Measurements from ENCODE around the gene HBA1.

HBA1 gene

DNA sequence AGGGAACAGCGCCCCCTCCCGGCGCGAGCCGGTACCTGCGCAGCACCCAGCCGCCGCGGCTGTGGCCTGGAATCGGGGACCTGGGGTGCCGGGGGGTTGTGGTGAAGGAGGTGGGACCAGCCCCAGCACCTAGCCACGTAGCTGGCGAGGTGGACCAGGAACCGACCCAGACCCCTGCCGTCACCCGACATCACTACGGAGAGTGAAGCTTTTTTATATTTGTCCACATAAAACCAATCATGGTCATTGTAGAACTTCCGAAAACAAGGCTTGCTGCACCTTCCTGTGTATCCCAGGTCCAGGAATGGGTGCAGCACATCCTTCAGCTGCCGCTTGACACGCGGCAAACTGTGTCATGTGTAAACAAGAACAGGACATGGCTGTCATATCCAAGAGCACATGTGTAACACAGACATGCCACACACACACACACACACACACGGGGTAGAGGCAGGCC, 5.1 kb downstream of the HBA1 start:
- Histone ChIP-seq H3K4me3 (ENCODE audit: low read length) (no peak overlapping the region), H3K4me1 (ENCODE audit: control insufficient read depth, insufficient read depth, low read length) (no peaks in the 10 kb centered on the region), H3K27me3 (ENCODE audit: control insufficient read depth, insufficient read depth, low read length) (peaks cover 14% of the 10 kb centered on the region), H3K27ac (ENCODE audit: low read depth, low read length) (no peak overlapping the region), H3K9ac (ENCODE audit: low read length) (no peak overlapping the region), H3K36me3 (ENCODE audit: control insufficient read depth, insufficient read depth, low read length) (peaks cover 2% of the 10 kb centered on the region)

DNA sequence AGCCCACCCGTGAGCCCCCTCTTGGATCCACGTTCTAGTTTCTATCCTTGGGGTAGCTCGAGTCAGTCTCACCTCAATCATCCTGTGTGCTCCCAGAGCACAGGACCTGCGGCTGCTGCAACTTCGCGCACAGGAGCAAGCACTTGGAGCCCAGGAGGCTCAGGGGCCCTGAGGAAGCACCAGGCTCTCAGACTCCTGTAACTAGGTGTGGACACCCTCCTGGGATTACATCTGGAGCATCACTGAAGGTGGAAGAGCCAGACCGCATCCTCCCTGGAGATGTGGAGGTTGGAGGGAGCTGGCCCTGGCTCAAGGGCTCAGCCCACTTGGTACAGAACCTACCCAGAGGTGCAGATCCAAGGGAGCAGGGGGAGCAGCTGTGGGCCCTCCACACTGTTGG, 6.5 kb downstream of the HBA1 start:
- peaks cover 5% of the 10 kb centered on the region for H3K27me3 ChIP-seq (ENCODE audit: control insufficient read depth, insufficient read depth, low read length)
- H3K4me3 ChIP-seq (ENCODE audit: low read length) = no peak overlapping the region
- no peaks in the 10 kb centered on the region for H3K4me1 ChIP-seq (ENCODE audit: control insufficient read depth, insufficient read depth, low read length)
- H3K27ac ChIP-seq (ENCODE audit: low read depth, low read length) = no peak overlapping the region
- H3K9ac ChIP-seq (ENCODE audit: low read length) = no peak overlapping the region
- H3K36me3 ChIP-seq (ENCODE audit: control insufficient read depth, insufficient read depth, low read length) = peaks cover 10% of the 10 kb centered on the region

DNA sequence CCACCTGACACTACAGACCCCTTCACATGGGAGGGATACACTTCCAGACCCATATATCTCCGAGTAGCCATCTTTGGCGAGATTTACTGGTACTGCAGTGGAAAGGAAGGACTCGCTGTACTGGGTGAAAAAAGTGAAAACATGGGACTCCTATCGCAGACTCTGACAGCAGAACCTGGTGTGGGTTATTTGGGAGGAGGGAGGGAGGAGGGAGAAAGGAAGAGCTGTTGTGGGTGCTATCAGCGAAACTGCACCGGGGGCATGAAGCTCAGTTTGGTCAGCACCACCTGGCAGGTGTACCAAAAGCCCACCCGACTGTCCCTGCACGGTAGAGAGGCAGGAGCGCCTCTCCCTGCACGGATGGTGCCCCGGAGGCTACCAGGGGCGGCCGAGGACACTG, 8.7 kb downstream of the HBA1 start:
- H3K4me3 ChIP-seq (ENCODE audit: low read length) = no peak overlapping the region
- H3K36me3 ChIP-seq (ENCODE audit: control insufficient read depth, insufficient read depth, low read length) = peaks cover 26% of the 10 kb centered on the region
- H3K4me1 ChIP-seq (ENCODE audit: control insufficient read depth, insufficient read depth, low read length) = no peaks in the 10 kb centered on the region
- no peaks in the 10 kb centered on the region for H3K27me3 ChIP-seq (ENCODE audit: control insufficient read depth, insufficient read depth, low read length)
- no peak overlapping the region for H3K27ac ChIP-seq (ENCODE audit: low read depth, low read length)
- H3K9ac ChIP-seq (ENCODE audit: low read length) = no peak overlapping the region

DNA sequence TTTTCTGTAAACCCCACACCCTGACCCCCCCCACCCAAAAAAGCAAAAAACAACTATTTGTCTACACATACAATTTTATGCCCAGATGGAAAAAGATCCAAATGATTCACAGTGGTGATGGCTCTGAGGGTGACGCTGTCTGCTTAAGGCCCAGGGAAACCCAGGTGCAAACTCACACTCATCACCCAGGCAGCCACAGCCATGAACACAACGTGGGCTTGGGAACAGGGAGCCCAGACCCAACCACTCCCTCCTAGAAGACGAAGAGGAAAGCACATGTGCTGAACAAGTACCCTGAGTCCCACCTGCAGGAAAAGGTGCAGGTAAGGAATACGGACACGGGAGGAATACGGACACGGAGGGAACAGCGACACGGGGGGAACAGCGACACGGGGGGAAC, 9.2 kb downstream of the HBA1 start:
- Histone ChIP-seq H3K4me3 (ENCODE audit: low read length) (no peak overlapping the region), H3K4me1 (ENCODE audit: control insufficient read depth, insufficient read depth, low read length) (no peaks in the 10 kb centered on the region), H3K36me3 (ENCODE audit: control insufficient read depth, insufficient read depth, low read length) (peaks cover 26% of the 10 kb centered on the region), H3K27me3 (ENCODE audit: control insufficient read depth, insufficient read depth, low read length) (no peaks in the 10 kb centered on the region), H3K27ac (ENCODE audit: low read depth, low read length) (no peak overlapping the region), H3K9ac (ENCODE audit: low read length) (no peak overlapping the region)

DNA sequence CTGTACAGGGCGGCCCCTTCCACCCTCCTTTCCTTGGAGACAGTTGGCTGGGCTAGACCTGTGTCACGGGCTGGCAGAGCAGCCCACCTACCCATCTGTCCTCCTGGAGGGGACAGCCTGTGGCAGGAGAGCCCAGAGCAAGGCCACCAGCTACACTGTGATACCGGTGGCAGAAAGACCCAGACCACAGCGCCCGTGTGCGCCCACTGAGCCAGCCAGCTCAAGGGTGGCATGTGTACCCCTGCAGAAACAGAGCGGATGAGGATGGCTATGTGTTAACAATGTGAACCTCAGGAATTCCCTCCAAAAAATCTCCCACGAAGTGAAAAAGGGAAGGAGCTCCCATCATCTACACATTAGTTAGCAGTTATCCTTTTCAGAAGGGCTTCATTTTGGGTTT, 10.8 kb downstream of the HBA1 start:
- H3K27ac ChIP-seq (ENCODE audit: low read depth, low read length) = no peak overlapping the region
- no peak overlapping the region for H3K4me3 ChIP-seq (ENCODE audit: low read length)
- H3K27me3 ChIP-seq (ENCODE audit: control insufficient read depth, insufficient read depth, low read length) = no peaks in the 10 kb centered on the region
- H3K36me3 ChIP-seq (ENCODE audit: control insufficient read depth, insufficient read depth, low read length) = peaks cover 40% of the 10 kb centered on the region
- no peaks in the 10 kb centered on the region for H3K4me1 ChIP-seq (ENCODE audit: control insufficient read depth, insufficient read depth, low read length)
- H3K9ac ChIP-seq (ENCODE audit: low read length) = no peak overlapping the region

DNA sequence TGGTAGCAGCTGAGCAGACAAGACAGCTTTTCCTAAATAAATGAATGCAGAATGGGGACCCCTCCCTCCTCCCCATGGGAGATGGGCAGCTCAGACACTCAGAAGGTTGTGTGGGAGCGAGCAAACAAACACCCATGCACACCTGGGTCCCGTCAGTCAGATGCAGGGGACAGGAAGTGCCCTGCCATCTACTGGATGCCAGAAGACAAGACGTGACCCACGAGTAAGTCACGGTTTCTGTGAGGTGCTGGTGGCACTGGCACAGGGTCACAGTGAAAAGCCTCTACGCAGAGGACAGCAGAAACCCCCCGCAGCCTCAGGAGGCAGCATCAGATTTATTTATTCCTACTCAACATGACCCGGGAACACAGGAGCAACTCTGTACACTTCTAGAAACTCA, 12.2 kb downstream of the HBA1 start:
- Histone ChIP-seq H3K4me3 (ENCODE audit: low read length) (no peak overlapping the region), H3K27me3 (ENCODE audit: control insufficient read depth, insufficient read depth, low read length) (no peaks in the 10 kb centered on the region), H3K4me1 (ENCODE audit: control insufficient read depth, insufficient read depth, low read length) (no peaks in the 10 kb centered on the region), H3K27ac (ENCODE audit: low read depth, low read length) (no peak overlapping the region), H3K36me3 (ENCODE audit: control insufficient read depth, insufficient read depth, low read length) (peaks cover 45% of the 10 kb centered on the region), H3K9ac (ENCODE audit: low read length) (no peak overlapping the region)

DNA sequence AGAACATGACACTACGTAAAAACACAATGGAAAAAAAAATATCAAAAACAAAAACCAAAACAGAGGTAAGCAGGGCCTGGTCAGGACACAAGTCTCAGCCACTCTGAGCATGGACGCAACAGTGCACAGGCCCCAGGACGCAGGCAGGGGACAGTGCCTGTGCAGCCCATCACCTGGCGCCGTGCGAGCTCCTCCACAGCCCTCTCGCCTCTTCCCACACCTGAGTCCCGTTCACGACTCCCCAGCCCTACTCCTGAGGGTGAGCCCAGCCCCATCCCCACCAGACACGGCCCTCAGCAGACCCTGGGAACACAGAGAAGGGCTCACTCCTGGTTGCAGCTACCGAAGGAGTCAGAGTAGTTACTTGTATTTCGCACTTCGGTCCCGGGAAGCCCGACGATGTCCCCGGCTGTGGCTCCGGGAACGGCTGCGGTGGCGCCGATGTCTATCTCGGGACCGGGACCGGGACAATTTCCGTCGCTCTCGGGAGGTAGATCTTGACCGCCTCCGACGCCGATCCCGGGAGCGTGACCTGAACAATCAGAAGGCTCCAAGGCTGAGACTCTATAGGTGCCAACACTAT, 13.2 kb downstream of the HBA1 start:
- Histone ChIP-seq H3K36me3 (ENCODE audit: control insufficient read depth, insufficient read depth, low read length) (peaks cover 49% of the 10 kb centered on the region), H3K4me3 (ENCODE audit: low read length) (no peak overlapping the region), H3K27ac (ENCODE audit: low read depth, low read length) (no peak overlapping the region), H3K9ac (ENCODE audit: low read length) (no peak overlapping the region), H3K4me1 (ENCODE audit: control insufficient read depth, insufficient read depth, low read length) (no peaks in the 10 kb centered on the region), H3K27me3 (ENCODE audit: control insufficient read depth, insufficient read depth, low read length) (no peaks in the 10 kb centered on the region)

DNA sequence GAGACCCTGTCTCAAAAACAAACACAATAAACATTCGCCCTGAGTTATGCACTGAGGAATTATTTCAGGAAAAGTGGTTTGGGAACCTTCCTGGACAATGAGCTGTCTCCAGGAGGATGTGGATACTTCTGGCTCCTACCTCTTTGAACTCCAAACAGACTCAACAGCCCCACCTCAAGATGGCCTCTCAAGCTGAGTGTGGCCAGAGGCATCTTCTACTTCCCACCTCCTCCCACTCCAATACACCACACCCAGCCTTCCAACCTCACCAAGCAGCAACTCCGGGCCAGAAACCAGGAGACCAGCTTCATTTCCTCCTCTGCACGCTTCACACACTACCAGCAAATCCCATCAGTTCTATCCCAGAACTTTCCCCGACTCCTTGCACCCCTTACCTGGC, 15.4 kb downstream of the HBA1 start:
- H3K27me3 ChIP-seq (ENCODE audit: control insufficient read depth, insufficient read depth, low read length) = no peaks in the 10 kb centered on the region
- H3K4me3 ChIP-seq (ENCODE audit: low read length) = no peak overlapping the region
- H3K36me3 ChIP-seq (ENCODE audit: control insufficient read depth, insufficient read depth, low read length) = peaks cover 56% of the 10 kb centered on the region
- H3K4me1 ChIP-seq (ENCODE audit: control insufficient read depth, insufficient read depth, low read length) = no peaks in the 10 kb centered on the region
- H3K9ac ChIP-seq (ENCODE audit: low read length) = no peak overlapping the region
- H3K27ac ChIP-seq (ENCODE audit: low read depth, low read length) = no peak overlapping the region

DNA sequence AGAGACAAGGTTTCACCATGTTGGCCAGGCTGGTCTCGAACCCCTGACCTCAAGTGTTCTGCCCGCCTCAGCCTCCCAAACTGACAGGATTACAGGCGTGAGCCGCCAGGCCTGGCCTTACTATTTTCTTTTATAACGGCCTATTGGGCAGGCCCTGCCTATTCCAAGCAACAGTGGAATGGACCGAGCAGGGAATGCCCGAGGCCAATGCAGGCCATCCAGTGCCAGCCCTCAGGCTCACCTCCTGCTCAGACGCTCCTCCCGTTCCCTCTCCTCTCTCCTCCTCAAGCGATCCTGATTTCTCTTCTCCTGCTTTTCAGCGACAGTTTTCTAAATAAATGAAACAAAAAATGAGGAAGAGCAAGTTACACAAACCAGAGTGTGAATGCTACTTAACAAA, 16.2 kb downstream of the HBA1 start:
- Histone ChIP-seq H3K9ac (ENCODE audit: low read length) (no peak overlapping the region), H3K36me3 (ENCODE audit: control insufficient read depth, insufficient read depth, low read length) (peaks cover 54% of the 10 kb centered on the region), H3K27me3 (ENCODE audit: control insufficient read depth, insufficient read depth, low read length) (no peaks in the 10 kb centered on the region), H3K4me3 (ENCODE audit: low read length) (no peak overlapping the region), H3K27ac (ENCODE audit: low read depth, low read length) (no peak overlapping the region), H3K4me1 (ENCODE audit: control insufficient read depth, insufficient read depth, low read length) (no peaks in the 10 kb centered on the region)

DNA sequence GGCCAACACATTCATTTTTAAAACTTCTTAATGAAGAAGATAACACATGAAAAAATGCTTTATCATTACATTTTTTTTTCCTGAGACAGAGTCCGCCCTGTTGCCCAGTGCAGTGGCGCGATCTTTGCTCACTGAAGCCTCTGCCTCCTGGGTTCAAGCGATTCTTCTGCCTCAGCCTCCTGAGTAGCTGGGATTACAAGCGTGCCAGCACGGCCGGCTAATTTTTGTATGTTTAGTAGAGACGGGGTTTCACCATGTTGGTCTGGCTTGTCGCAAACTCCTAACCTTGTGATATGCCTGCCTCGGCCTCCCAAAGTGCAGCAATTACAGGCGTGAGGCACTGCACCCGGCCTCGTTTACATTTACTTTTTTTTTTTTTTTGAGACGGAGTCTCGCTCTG, 17.0 kb downstream of the HBA1 start:
- Histone ChIP-seq H3K27ac (ENCODE audit: low read depth, low read length) (no peak overlapping the region), H3K27me3 (ENCODE audit: control insufficient read depth, insufficient read depth, low read length) (no peaks in the 10 kb centered on the region), H3K4me3 (ENCODE audit: low read length) (no peak overlapping the region), H3K36me3 (ENCODE audit: control insufficient read depth, insufficient read depth, low read length) (peaks cover 52% of the 10 kb centered on the region), H3K4me1 (ENCODE audit: control insufficient read depth, insufficient read depth, low read length) (no peaks in the 10 kb centered on the region), H3K9ac (ENCODE audit: low read length) (no peak overlapping the region)

DNA sequence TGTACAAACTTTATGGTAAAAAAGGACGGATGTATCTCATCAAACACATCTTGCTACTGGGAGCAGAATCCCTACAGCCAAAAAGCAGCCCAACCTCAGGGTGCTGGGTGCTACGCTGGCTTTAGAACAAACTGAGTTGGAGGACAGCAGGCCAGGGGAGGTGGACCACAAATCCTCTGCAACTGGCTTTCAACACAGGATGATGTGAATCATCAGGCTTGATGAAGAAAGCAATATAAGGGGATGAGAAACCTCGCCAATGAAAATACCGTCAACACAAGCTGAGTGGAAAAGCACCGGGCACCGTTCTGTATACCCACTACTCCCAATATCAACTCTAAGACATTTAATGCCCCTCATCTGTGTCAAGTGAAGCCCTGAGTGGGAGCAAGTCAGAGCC, 18.0 kb downstream of the HBA1 start:
- Histone ChIP-seq H3K36me3 (ENCODE audit: control insufficient read depth, insufficient read depth, low read length) (peaks cover 43% of the 10 kb centered on the region), H3K27me3 (ENCODE audit: control insufficient read depth, insufficient read depth, low read length) (no peaks in the 10 kb centered on the region), H3K27ac (ENCODE audit: low read depth, low read length) (no peak overlapping the region), H3K4me3 (ENCODE audit: low read length) (no peak overlapping the region), H3K4me1 (ENCODE audit: control insufficient read depth, insufficient read depth, low read length) (no peaks in the 10 kb centered on the region), H3K9ac (ENCODE audit: low read length) (no peak overlapping the region)

DNA sequence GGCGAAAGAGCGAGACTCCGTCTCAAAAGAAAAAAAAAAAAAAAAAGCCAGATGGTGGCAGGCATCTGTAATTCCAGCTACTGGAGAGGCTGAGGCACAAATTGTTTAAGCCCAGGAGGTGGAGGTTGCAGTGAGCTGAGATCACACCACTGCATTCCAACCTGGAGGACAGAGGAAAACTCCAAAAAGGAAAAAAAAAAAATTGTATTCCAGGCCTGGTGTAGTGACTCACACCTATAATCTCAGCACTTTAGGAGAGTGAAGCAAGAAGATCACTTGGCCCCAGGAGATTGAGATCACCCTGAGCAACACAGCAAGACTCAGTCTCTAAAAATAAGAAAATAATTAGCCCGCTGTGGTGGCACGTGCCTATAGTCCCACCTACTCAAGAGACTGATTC, 23.9 kb downstream of the HBA1 start:
- H3K4me1 ChIP-seq (ENCODE audit: control insufficient read depth, insufficient read depth, low read length) = no peaks in the 10 kb centered on the region
- H3K36me3 ChIP-seq (ENCODE audit: control insufficient read depth, insufficient read depth, low read length) = peaks cover 15% of the 10 kb centered on the region
- no peaks in the 10 kb centered on the region for H3K27me3 ChIP-seq (ENCODE audit: control insufficient read depth, insufficient read depth, low read length)
- no peak overlapping the region for H3K9ac ChIP-seq (ENCODE audit: low read length)
- H3K4me3 ChIP-seq (ENCODE audit: low read length) = no peak overlapping the region
- no peak overlapping the region for H3K27ac ChIP-seq (ENCODE audit: low read depth, low read length)

DNA sequence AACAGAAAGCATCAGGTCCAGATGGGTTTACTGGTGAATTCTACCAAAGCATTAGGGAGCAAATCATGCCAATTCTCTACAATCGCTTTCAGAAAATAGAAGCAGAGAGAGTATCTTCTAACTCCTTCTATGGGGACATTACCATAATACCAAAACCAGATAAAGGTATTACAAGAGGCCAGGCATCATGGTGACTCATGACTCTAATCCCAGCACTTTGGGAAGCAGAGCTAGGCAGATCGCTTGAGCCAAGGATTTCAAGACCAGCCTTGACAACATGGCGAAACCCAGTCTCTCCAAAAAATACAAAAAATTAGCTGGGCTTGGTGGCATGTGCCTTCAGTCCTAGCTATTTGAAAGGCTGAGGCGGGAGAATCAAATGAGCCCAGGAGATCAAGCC, 26.8 kb downstream of the HBA1 start:
- no peaks in the 10 kb centered on the region for H3K27me3 ChIP-seq (ENCODE audit: control insufficient read depth, insufficient read depth, low read length)
- H3K36me3 ChIP-seq (ENCODE audit: control insufficient read depth, insufficient read depth, low read length) = peaks cover 30% of the 10 kb centered on the region
- H3K9ac ChIP-seq (ENCODE audit: low read length) = no peak overlapping the region
- no peak overlapping the region for H3K4me3 ChIP-seq (ENCODE audit: low read length)
- H3K27ac ChIP-seq (ENCODE audit: low read depth, low read length) = no peak overlapping the region
- no peaks in the 10 kb centered on the region for H3K4me1 ChIP-seq (ENCODE audit: control insufficient read depth, insufficient read depth, low read length)
